Measurements from ENCODE around the gene RECK. TPM values are rescaled to one million over a fixed set of nuclear protein-coding genes. Genes with fewer than 3 reads are reported as not detected.

Gene RECK
- total RNA-seq, 2 experiments from 2014 or later: 9.3 to 9.8 TPM

- POLR2A ChIA-PET: no interaction called here
Observed at GRCh38 chr9:36018891-36019720, 17.6 kb upstream of the RECK start.

GRCh38 chr9:36021968-36022367 lies 14.7 kb upstream of the RECK start:
- no peaks in the 10 kb centered on the region for H3K4me1 Mint-ChIP-seq (ENCODE audit: low read depth)
- ChIA-PET CTCF (interaction anchor here (3.2 kb wide), 1 partner anchor 14 kb away, joined by 16 read pairs; no protein-coding TSS in a partner anchor), POLR2A (no interaction called here)
- H3K4me1 ChIP-seq (ENCODE audit: insufficient read depth, low read length): peaks cover 4% of the 10 kb centered on the region
- no peaks in the 10 kb centered on the region for H3K9me3 ChIP-seq (ENCODE audit: control insufficient read depth in 1 of 2, insufficient read depth in 1 of 2, low read length in 2 of 2)
- no peak for TF ChIP-seq CTCF (IDR thresholded peaks at IDR 0.05)
- no peak overlapping the region for H3K27ac Mint-ChIP-seq
- no peak overlapping the region for H3K27ac ChIP-seq (ENCODE audit: low read depth in 1 of 2, low read length in 2 of 2)
- DNase-seq (no peak), ATAC-seq (ENCODE audit: poor library complexity) (no peak)
- H3K4me3 ChIP-seq (ENCODE audit: low read length): no peak overlapping the region
- no peaks in the 10 kb centered on the region for H3K9me3 Mint-ChIP-seq
- H3K27me3 ChIP-seq (ENCODE audit: control insufficient read depth in 1 of 2, insufficient read depth in 2 of 2, low read length in 2 of 2): peaks cover 0 to 2% of the 10 kb centered on the region in 2 experiments
- no peak overlapping the region for H3K4me3 Mint-ChIP-seq
- H3K27me3 Mint-ChIP-seq: peaks cover 4% of the 10 kb centered on the region
- no peaks in the 10 kb centered on the region for H3K36me3 ChIP-seq (ENCODE audit: insufficient read depth, low read length)
- intact Hi-C loops (cut with DNase I, micrococcal nuclease): loop anchor here in 1 of 2 experiments (5.0 kb wide), 1 partner anchor 230 kb away; the partner anchor contains the start of gene NPR2
- no peaks in the 10 kb centered on the region for H3K36me3 Mint-ChIP-seq (ENCODE audit: low read depth)

More at GRCh38 chr9:36018891-36019720, 17.6 kb upstream of the RECK start:
- CTCF ChIA-PET: interaction anchor here (0.8 kb wide), 1 partner anchor 11 kb away, joined by 4 read pairs; no protein-coding TSS in a partner anchor
- no peak for ATAC-seq (ENCODE audit: poor library complexity)
- H3K9me3 Mint-ChIP-seq: no peaks in the 10 kb centered on the region
- H3K27me3 ChIP-seq (ENCODE audit: control insufficient read depth in 1 of 2, insufficient read depth in 2 of 2, low read length in 2 of 2): peaks cover 0 to 2% of the 10 kb centered on the region in 2 experiments
- no peaks in the 10 kb centered on the region for H3K9me3 ChIP-seq (ENCODE audit: control insufficient read depth in 1 of 2, insufficient read depth in 1 of 2, low read length in 2 of 2)
- no peak overlapping the region for H3K4me3 Mint-ChIP-seq
- intact Hi-C loops (cut with DNase I, micrococcal nuclease): no loop called here
- no peaks in the 10 kb centered on the region for H3K36me3 Mint-ChIP-seq (ENCODE audit: low read depth)
- H3K27ac ChIP-seq (ENCODE audit: low read depth in 1 of 2, low read length in 2 of 2): no peak overlapping the region
- DNase-seq: no peak
- H3K27me3 Mint-ChIP-seq: peaks cover 4% of the 10 kb centered on the region
- TF ChIP-seq CTCF (IDR thresholded peaks at IDR 0.05): no peak
- peaks cover 4% of the 10 kb centered on the region for H3K4me1 ChIP-seq (ENCODE audit: insufficient read depth, low read length)
- H3K36me3 ChIP-seq (ENCODE audit: insufficient read depth, low read length): no peaks in the 10 kb centered on the region
- no peaks in the 10 kb centered on the region for H3K4me1 Mint-ChIP-seq (ENCODE audit: low read depth)
- no peak overlapping the region for H3K4me3 ChIP-seq (ENCODE audit: low read length)
- H3K27ac Mint-ChIP-seq: no peak overlapping the region

- peak; percentile 87 for ATAC-seq (ENCODE audit: poor library complexity)
- Mint-ChIP-seq H3K9me3 (no peaks in the 10 kb centered on the region), H3K27ac (no peak overlapping the region), H3K27me3 (peaks cover 4% of the 10 kb centered on the region), H3K36me3 (ENCODE audit: low read depth) (no peaks in the 10 kb centered on the region), H3K4me3 (no peak overlapping the region), H3K4me1 (ENCODE audit: low read depth) (no peaks in the 10 kb centered on the region)
- no peak overlapping the region for H3K4me3 ChIP-seq (ENCODE audit: low read length)
- peak; percentile 82 for TF ChIP-seq CTCF (IDR thresholded peaks at IDR 0.05)
- no peaks in the 10 kb centered on the region for H3K9me3 ChIP-seq (ENCODE audit: control insufficient read depth in 1 of 2, insufficient read depth in 1 of 2, low read length in 2 of 2)
- peak; percentile 51 to 84 (median 62) for DNase-seq
- H3K27me3 ChIP-seq (ENCODE audit: control insufficient read depth in 1 of 2, insufficient read depth in 2 of 2, low read length in 2 of 2): peaks cover 0 to 2% of the 10 kb centered on the region in 2 experiments
- H3K4me1 ChIP-seq (ENCODE audit: insufficient read depth, low read length): peaks cover 4% of the 10 kb centered on the region
- intact Hi-C loops (cut with DNase I, micrococcal nuclease): loop anchor here (1.0 to 5.0 kb wide), 4 partner anchors 68 to 233 kb away; partner anchors contain the start of gene NPR2 (in 1 of the 2)
- H3K36me3 ChIP-seq (ENCODE audit: insufficient read depth, low read length): no peaks in the 10 kb centered on the region
- ChIA-PET POLR2A (interaction anchor here (1.5 kb wide), 1 partner anchor 15 kb away, joined by 3 read pairs; no protein-coding TSS in a partner anchor), CTCF (interaction anchor here (1.0 to 3.2 kb wide), 9 partner anchors 9 to 155 kb away, joined by 3 to 16 read pairs (median 8); partner anchors contain the start of gene RECK)
- no peak overlapping the region for H3K27ac ChIP-seq (ENCODE audit: low read depth in 1 of 2, low read length in 2 of 2)
Observed at GRCh38 chr9:36023260-36024048, 13.3 kb upstream of the RECK start.
